ENCODE measurements around the gene WDFY4.

WDFY4 gene

GRCh38 chr10:48799341-48800006 is 114.8 kb downstream of the WDFY4 start:
- DNase-seq, result no peak

GRCh38 chr10:48800007-48800675 is 115.5 kb downstream of the WDFY4 start:
- no peak for DNase-seq

GRCh38 chr10:48801001-48801421 is 116.3 kb downstream of the WDFY4 start:
- DNase-seq, result no peak

GRCh38 chr10:48802611-48803071 is 118.0 kb downstream of the WDFY4 start:
- no peak for DNase-seq

- DNase-seq, result no peak
Measured at GRCh38 chr10:48803801-48804584, 119.3 kb downstream of the WDFY4 start.

- DNase-seq, result no peak
Measured at GRCh38 chr10:48804740-48805182, 120.1 kb downstream of the WDFY4 start.

GRCh38 chr10:48805411-48805810 is 120.7 kb downstream of the WDFY4 start:
- no peak for DNase-seq

GRCh38 chr10:48805848-48806247 is 121.2 kb downstream of the WDFY4 start:
- no peak for DNase-seq

GRCh38 chr10:48806342-48806741 is 121.7 kb downstream of the WDFY4 start:
- DNase-seq, result no peak

- DNase-seq, result no peak
Measured at GRCh38 chr10:48807791-48808470, 123.3 kb downstream of the WDFY4 start.

- no peak for DNase-seq
Measured at GRCh38 chr10:48809261-48809660, 124.6 kb downstream of the WDFY4 start.

- DNase-seq, result no peak
Measured at GRCh38 chr10:48811461-48811860, 126.8 kb downstream of the WDFY4 start.

GRCh38 chr10:48811917-48812316 is 127.2 kb downstream of the WDFY4 start:
- DNase-seq, result no peak

- DNase-seq, result no peak
Measured at GRCh38 chr10:48813291-48813690, 128.6 kb downstream of the WDFY4 start.

GRCh38 chr10:48813825-48814224 is 129.2 kb downstream of the WDFY4 start:
- DNase-seq, result no peak

- DNase-seq, result no peak
Measured at GRCh38 chr10:48814933-48815332, 130.3 kb downstream of the WDFY4 start.

- no peak for DNase-seq
Measured at GRCh38 chr10:48817141-48817540, 132.5 kb downstream of the WDFY4 start.

- no peak for DNase-seq
Measured at GRCh38 chr10:48818081-48818480, 133.4 kb downstream of the WDFY4 start.

GRCh38 chr10:48818861-48819520 is 134.3 kb downstream of the WDFY4 start:
- no peak for DNase-seq

GRCh38 chr10:48819783-48820182 is 135.1 kb downstream of the WDFY4 start:
- no peak for DNase-seq

- DNase-seq, result no peak
Measured at GRCh38 chr10:48820231-48820630, 135.6 kb downstream of the WDFY4 start.

GRCh38 chr10:48820699-48821098 is 136.0 kb downstream of the WDFY4 start:
- no peak for DNase-seq

GRCh38 chr10:48821111-48821510 is 136.4 kb downstream of the WDFY4 start:
- no peak for DNase-seq

Measured in NCI-H748 treated with DMSO at 0.1 percent for 48 hours (cell line).